Subcutaneous abdominal adipose tissue (tissue), 5 donors: ENCODE measurements around the gene TBCA.

Experiments
- H3K27ac ChIP-seq: one replicate; pipeline ENCODE4 v1.7.0; 2013; ENCODE audit warnings: low read depth, mild to moderate bottlenecking, inconsistent platforms, low read length, moderate library complexity
- H3K27me3 ChIP-seq, 5 donors: one replicate each; pipeline ENCODE4 v1.7.0; 2013; ENCODE audit warnings: low read length in 5 of 5, inconsistent platforms in 1 of 5; ENCODE audit not compliant: control insufficient read depth in 5 of 5, insufficient read depth in 4 of 5
- H3K36me3 ChIP-seq, 5 donors: one replicate each; pipeline ENCODE4 v1.7.0; 2013; ENCODE audit warnings: low read length in 5 of 5; ENCODE audit not compliant: control insufficient read depth in 5 of 5, insufficient read depth in 5 of 5
- H3K4me1 ChIP-seq, 5 donors: one replicate each; pipeline ENCODE4 v1.7.0; 2013; ENCODE audit warnings: low read length in 5 of 5, mild to moderate bottlenecking in 3 of 5, moderate library complexity in 1 of 5; ENCODE audit not compliant: control insufficient read depth in 5 of 5, insufficient read depth in 5 of 5
- H3K4me3 ChIP-seq, 5 donors: one replicate each; pipeline ENCODE4 v1.7.0; 2013; ENCODE audit warnings: low read length in 5 of 5, low read depth in 1 of 5
- H3K9ac ChIP-seq, 5 donors: one replicate each; pipeline ENCODE4 v1.7.0; 2013; ENCODE audit warnings: low read length in 5 of 5, mild to moderate bottlenecking in 4 of 5, moderate library complexity in 3 of 5
- H3K9me3 ChIP-seq, 5 donors: one replicate each; pipeline ENCODE4 v1.7.0; 2013; ENCODE audit warnings: low read length in 5 of 5; ENCODE audit not compliant: control insufficient read depth in 5 of 5
- donor health status: healthy.
- donor health status: healthy.
- donor health status: healthy.
- donor health status: healthy.
- donor health status: healthy.

The TBCA gene

DNA sequence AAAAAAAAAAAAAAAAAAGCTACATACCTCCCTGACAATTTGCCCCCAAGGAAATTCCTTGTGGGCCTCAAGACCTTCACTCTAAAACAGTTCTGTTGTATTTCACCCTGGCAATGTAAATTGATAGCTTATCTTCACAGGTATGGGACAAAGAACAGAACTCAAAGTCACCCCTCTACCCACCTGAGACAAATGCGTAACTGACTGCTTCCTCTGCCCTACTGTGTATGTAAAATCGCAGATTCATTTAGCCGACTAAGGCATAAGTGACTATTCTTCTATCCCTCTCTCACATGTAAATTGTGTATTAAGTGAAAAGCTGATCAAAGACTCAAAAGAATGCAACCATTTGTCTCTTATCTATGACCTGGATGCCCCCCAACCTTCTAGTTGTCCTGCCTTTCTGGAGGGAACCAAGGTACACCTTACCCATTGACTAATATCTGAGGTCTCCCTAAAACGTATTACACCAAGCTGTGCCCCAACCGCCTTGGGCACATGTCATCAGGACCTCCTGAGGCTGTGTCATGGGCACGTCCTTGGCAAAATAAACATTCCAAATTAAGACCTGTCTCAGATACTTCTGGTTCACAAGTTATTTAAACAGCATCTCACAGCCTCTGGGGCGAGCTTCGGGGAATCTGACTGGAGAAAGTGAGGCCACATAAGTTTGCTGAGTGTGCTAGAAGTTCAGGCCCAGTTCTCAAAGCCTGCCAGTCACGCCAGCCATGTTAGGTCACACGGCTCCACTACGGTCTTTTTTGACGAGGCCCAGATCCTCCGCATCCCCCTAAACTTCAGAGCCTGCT, 954 bp downstream of the TBCA start:
- peak overlapping the region; percentile 72 to 94 (median 85) for H3K4me3 ChIP-seq
- peaks cover 9 to 47% (median 34%) of the 10 kb centered on the region in 5 donors for H3K4me1 ChIP-seq
- peak overlapping the region; percentile 97 for H3K27ac ChIP-seq
- H3K9ac ChIP-seq = peak overlapping the region; percentile 91 to 99 (median 96)
- no peaks in the 10 kb centered on the region for H3K9me3 ChIP-seq
- H3K36me3 ChIP-seq = peaks cover 0 to 2% (median 0%) of the 10 kb centered on the region in 5 donors
- no peaks in the 10 kb centered on the region for H3K27me3 ChIP-seq

DNA sequence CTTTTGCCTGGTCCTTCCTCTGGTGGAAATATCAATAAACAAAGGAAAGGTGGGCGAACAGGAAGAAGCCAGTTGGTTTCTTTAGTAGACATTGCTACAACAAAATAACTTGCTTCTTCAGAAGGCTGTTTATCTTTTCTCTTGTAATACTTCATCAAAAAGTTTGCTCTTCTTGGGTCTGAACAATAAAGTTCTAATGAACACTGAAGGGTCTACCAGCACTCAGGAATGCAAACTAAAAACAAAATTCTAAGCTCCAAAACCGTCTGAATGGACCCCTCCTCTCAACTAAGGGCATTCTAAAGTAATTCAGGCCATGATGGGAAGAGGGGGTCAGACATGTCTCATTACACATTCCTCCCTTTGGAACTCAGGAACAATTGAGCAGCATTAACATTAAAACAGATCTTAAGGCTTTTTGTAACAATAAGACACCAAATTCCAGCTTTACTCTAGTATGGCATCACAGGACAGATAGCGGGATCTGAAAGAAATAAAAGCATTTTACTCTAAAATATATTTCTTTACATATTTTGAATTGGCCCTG, 2.3 kb downstream of the TBCA start:
- Histone ChIP-seq H3K36me3 (peaks cover 0 to 5% (median 4%) of the 10 kb centered on the region in 5 donors), H3K9ac (peak overlapping the region in 2 of 5 donors; percentile 93 to 96), H3K4me3 (no peak overlapping the region), H3K9me3 (no peaks in the 10 kb centered on the region), H3K27ac (no peak overlapping the region), H3K4me1 (peaks cover 9 to 52% (median 34%) of the 10 kb centered on the region in 5 donors), H3K27me3 (no peaks in the 10 kb centered on the region)

DNA sequence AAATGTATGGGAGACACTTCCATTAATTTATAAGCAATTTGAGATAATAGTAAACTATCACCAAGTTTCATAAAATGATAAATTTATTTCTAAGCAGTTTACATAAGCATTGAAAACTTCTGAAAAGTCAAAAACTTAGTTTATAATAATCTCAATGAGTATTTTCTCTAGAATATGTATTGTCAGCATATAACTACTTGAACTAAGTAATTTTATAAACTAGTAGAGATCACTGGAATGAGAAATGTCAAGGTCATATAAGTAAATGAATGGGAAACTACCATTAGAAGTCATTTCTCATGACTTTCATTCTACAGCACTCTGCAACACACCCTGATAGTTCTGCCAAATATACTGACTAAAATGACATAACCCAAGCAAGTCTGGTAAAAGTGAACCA, 3.4 kb downstream of the TBCA start:
- Histone ChIP-seq H3K27me3 (no peaks in the 10 kb centered on the region), H3K27ac (no peak overlapping the region), H3K4me1 (peaks cover 9 to 52% (median 34%) of the 10 kb centered on the region in 5 donors), H3K4me3 (no peak overlapping the region), H3K36me3 (peaks cover 0 to 9% (median 5%) of the 10 kb centered on the region in 5 donors), H3K9me3 (no peaks in the 10 kb centered on the region), H3K9ac (peak overlapping the region in 2 of 5 donors; percentile 43 to 62)

DNA sequence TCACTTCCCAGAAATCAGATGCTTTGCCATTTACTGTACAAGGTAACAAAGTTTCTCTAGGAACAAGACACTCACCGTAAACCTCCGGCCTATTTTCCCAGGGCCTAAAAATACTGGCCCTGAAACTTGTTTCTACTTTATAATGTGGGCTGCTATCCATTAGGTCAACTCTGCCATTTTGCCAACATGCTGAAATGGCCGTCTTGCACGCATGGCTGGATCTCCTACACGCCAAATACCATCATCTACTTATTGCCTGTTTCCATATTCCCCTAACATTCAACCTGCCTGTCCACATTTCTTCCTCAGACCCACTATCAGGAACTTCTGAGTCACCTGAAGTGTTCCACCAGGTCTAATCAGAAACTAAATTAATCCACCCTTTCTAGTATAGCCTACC, 4.7 kb downstream of the TBCA start:
- no peaks in the 10 kb centered on the region for H3K27me3 ChIP-seq
- peaks cover 9 to 48% (median 29%) of the 10 kb centered on the region in 5 donors for H3K4me1 ChIP-seq
- H3K4me3 ChIP-seq = no peak overlapping the region
- no peak overlapping the region for H3K27ac ChIP-seq
- no peaks in the 10 kb centered on the region for H3K9me3 ChIP-seq
- peaks cover 0 to 13% (median 11%) of the 10 kb centered on the region in 5 donors for H3K36me3 ChIP-seq
- H3K9ac ChIP-seq = no peak overlapping the region

DNA sequence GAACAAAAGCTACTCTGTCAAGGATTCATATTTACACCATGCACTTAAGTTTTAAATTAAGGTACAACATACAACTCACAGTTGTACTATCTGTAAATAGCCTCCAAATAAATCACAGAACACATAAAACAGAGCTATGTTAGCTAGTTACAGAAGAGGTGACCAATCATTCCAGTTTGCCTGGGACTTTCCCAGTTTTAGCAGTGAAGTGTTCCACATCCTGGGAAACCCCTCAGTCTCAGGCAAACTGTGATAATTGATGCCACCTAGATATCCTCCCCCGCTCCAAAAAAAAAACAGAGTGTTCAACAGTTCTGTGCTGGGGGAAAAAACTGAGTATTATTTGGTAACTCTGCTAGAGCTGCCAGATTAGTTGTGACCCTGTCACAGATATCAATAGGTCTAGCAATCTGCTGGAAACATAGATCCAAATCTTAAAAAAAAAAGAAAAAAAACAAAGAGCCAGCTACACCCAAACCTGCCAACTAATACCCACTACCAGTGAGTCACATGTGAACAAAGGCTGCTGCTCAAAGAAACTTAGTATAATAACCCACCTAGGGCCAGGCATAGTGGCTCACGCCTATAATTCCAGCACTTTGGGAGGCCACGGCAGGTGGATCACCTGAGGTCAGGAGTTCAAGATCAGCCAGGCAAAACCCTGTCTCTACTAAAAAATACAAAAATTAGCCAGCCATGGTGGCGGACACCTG, 5.7 kb downstream of the TBCA start:
- Histone ChIP-seq H3K4me1 (peaks cover 9 to 45% (median 27%) of the 10 kb centered on the region in 5 donors), H3K27ac (no peak overlapping the region), H3K27me3 (no peaks in the 10 kb centered on the region), H3K9ac (no peak overlapping the region), H3K4me3 (no peak overlapping the region), H3K36me3 (peaks cover 0 to 13% (median 11%) of the 10 kb centered on the region in 5 donors), H3K9me3 (no peaks in the 10 kb centered on the region)

DNA sequence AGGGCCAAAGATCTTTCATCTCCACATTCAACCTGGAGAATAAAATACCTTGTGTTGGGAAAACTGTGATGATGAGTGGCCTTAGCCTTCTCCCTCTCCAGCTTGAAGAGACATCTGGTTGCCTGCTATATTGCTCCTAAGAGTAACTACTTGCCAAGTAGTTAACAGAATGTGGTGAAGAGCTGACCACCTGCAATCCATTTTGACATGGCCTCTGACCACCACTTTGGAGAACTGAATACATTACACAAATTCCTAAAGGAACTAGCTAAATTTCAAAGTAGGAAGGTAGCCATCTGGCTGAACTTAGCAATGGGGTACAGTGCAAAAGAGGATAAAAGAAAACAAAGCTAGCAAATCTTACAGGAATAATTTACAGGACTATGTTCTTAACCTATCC, 7.2 kb downstream of the TBCA start:
- Histone ChIP-seq H3K4me1 (peaks cover 0 to 33% (median 13%) of the 10 kb centered on the region in 5 donors), H3K9ac (no peak overlapping the region), H3K9me3 (no peaks in the 10 kb centered on the region), H3K27ac (no peak overlapping the region), H3K36me3 (peaks cover 0 to 13% (median 11%) of the 10 kb centered on the region in 5 donors), H3K27me3 (no peaks in the 10 kb centered on the region), H3K4me3 (no peak overlapping the region)

DNA sequence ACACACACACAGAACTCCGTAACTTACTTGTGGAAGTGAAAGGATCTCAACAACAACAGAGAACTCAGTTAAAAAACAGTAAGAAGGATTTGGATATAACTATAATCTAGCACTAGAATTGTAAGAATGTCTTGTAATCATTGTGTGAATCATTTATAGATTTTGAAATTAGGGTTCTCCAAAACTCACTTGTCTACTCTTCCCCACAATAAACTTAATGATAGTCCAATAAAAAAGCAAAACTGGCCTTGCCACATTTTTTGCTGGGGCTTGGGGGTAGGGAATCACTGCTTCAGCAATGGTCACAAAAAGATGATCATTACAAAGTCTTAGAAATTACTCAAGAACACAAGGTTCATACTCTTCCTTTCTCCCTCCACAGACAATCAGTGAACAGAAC, 8.8 kb downstream of the TBCA start:
- no peak overlapping the region for H3K27ac ChIP-seq
- H3K9me3 ChIP-seq = peaks cover 0 to 7% (median 0%) of the 10 kb centered on the region in 5 donors
- no peaks in the 10 kb centered on the region for H3K27me3 ChIP-seq
- peaks cover 0 to 17% (median 4%) of the 10 kb centered on the region in 5 donors for H3K4me1 ChIP-seq
- H3K36me3 ChIP-seq = peaks cover 0 to 14% (median 11%) of the 10 kb centered on the region in 5 donors
- H3K4me3 ChIP-seq = no peak overlapping the region
- no peak overlapping the region for H3K9ac ChIP-seq

DNA sequence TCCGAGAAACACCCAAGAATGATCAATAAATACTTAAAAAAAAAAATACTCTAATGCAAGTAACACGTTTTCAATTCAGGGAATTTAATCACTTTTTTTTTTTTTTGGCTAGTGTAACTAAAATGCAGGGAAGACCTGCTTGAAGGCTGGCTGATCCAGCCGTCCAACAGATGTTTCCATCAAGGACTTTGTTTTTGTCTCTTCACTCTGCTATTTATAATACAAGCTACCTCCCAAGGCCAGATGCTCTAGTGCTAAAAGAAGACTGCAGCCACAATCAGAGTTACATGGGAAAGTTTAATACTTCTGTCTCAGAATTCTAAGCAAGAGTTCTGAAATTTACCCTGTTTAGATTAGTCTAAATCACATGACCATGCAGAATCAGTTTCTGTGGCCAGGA, 14.5 kb downstream of the TBCA start:
- peaks cover 0 to 24% (median 6%) of the 10 kb centered on the region in 5 donors for H3K4me1 ChIP-seq
- H3K27me3 ChIP-seq = no peaks in the 10 kb centered on the region
- no peak overlapping the region for H3K4me3 ChIP-seq
- H3K9me3 ChIP-seq = peaks cover 0 to 7% (median 0%) of the 10 kb centered on the region in 5 donors
- no peak overlapping the region for H3K9ac ChIP-seq
- peaks cover 0 to 2% (median 0%) of the 10 kb centered on the region in 5 donors for H3K36me3 ChIP-seq
- H3K27ac ChIP-seq = no peak overlapping the region

DNA sequence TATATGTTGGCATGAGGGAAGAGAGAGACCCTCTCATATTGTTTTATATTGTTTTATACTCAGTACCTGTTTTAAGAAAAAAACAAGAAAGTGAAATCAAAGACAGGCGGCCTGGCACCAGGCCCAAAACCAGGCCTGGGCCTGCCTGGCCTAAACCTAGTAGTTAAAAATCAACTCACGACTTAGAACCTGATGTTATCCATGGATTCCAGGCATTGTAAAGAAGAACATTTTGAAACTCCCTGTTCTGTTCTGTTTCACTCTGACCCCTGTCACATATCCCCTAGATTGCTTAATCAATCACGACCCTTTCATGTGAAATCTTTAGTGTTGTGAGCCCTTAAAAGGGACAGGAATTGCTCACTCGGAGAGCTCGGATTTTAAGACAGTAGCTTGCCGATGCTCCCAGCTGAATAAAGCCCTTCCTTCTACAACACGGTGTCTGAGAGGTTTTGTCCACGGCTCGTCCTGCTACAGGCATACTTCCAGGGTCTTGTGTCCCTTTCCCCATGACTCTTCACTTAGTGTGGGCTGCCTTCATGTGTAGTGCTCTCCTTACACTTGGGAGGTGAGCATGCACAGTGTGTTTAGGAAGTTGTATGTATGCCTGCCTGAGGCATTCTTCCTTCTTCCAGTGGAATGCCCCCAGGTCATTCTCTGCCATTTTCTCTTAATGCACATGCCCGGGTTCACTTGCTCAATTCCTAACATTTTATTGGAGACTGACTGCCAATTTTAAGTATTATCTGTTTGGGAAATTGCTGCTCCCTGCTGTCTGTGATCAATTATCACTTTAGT, 17.8 kb downstream of the TBCA start:
- H3K9me3 ChIP-seq = peaks cover 0 to 2% (median 0%) of the 10 kb centered on the region in 5 donors
- H3K27ac ChIP-seq = no peak overlapping the region
- no peak overlapping the region for H3K4me3 ChIP-seq
- H3K9ac ChIP-seq = peak overlapping the region in 2 of 5 donors; percentile 37 to 53
- H3K36me3 ChIP-seq = no peaks in the 10 kb centered on the region
- H3K27me3 ChIP-seq = no peaks in the 10 kb centered on the region
- peaks cover 0 to 20% (median 6%) of the 10 kb centered on the region in 5 donors for H3K4me1 ChIP-seq
